Measurements from ENCODE around the gene TOMM7. TPM values are rescaled to one million over a fixed set of nuclear protein-coding genes. Genes with fewer than 3 reads are reported as not detected.

The TOMM7 gene
- total and polyA plus RNA-seq, 9 of the 15 experiments (the other 6 are each of a cell fraction or from before 2014, with no cell fraction given): 283 to 1,717 (median 638) TPM

DNA sequence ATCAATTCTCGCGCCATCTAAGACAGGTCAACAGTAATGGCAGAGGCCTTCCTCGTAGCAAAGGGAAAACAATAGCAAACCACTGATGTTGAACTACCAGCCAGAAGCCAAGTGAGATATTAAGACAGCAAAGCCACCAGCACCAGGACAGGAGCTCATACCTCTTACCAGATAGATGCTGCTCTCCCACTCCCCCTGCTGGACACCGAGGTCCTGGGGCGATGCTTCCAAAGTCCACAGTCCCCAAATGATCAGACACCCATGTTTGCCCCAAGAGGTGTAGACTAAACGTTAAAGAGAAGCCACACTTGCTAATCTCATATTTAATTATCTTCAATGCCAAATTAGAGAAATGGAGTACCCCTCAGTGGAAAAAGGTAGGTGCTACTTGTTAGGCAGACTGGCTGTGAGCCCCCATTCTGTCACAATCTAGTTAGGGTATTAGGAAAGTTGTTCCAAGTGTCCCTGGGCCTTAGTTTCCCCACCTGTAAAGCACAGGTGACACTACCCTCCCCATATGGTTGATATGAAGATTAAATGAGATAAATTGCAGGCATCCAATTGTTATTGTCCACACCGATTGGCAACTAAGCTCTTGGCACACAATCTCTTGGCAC is 39.9 kb downstream of the TOMM7 start (continued):
- TF ChIP-seq, protein P1, sequence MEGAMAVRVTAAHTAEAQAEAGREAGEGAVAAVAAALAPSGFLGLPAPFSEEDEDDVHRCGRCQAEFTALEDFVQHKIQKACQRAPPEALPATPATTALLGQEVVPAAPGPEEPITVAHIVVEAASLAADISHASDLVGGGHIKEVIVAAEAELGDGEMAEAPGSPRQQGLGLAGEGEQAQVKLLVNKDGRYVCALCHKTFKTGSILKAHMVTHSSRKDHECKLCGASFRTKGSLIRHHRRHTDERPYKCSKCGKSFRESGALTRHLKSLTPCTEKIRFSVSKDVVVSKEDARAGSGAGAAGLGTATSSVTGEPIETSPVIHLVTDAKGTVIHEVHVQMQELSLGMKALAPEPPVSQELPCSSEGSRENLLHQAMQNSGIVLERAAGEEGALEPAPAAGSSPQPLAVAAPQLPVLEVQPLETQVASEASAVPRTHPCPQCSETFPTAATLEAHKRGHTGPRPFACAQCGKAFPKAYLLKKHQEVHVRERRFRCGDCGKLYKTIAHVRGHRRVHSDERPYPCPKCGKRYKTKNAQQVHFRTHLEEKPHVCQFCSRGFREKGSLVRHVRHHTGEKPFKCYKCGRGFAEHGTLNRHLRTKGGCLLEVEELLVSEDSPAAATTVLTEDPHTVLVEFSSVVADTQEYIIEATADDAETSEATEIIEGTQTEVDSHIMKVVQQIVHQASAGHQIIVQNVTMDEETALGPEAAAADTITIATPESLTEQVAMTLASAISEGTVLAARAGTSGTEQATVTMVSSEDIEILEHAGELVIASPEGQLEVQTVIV (CRISPR knock-in tag; IDR thresholded peaks at IDR 0.05; ENCODE audit: borderline replicate concordance): no peak
- TF ChIP-seq MTA2 (IDR thresholded peaks at IDR 0.05; ENCODE audit: low read depth) (no peak), RAD21 (CRISPR knock-in tag; conservative IDR thresholded peaks at IDR 0.05 in 1 of 2, IDR thresholded peaks at IDR 0.05 in 1 of 2) (peak; percentile 78 to 87), HDAC2 (IDR thresholded peaks at IDR 0.05) (no peak), TRIM28 (IDR thresholded peaks at IDR 0.05) (peak; percentile 43; the same call in 1 of the 2 replicates), ZNF146 (CRISPR knock-in tag; IDR thresholded peaks at IDR 0.05; ENCODE audit: unreplicated experiment) (no peak), FOXM1 (IDR thresholded peaks at IDR 0.05; ENCODE audit: low read depth) (no peak), FOXM1 (CRISPR knock-in tag; IDR thresholded peaks at IDR 0.05; ENCODE audit: low read depth) (no peak), RB1 (IDR thresholded peaks at IDR 0.05; ENCODE audit: low read depth) (peak; percentile 22; the same call in 1 of the 2 replicates), MYNN (IDR thresholded peaks at IDR 0.05) (no peak), MYNN (CRISPR knock-in tag; IDR thresholded peaks at IDR 0.05) (no peak), JUND (IDR thresholded peaks at IDR 0.05; ENCODE audit: borderline replicate concordance, low read depth, low read length) (0 out of 2 replicates have a peak, but pooled peaks have one; percentile 10), JUND (tag; IDR thresholded peaks at IDR 0.05; ENCODE audit: borderline replicate concordance, low read depth, low read length) (no peak), RNF2 (IDR thresholded peaks at IDR 0.05) (no peak), TAF9B (IDR thresholded peaks at IDR 0.05; ENCODE audit: partially characterized antibody) (no peak), PTTG1 (tag; IDR thresholded peaks at IDR 0.05; ENCODE audit: low read depth) (no peak), ATF7 (IDR thresholded peaks at IDR 0.05) (0 out of 2 replicates have a peak, but pooled peaks have one; percentile 22)
- TF ChIP-seq, protein P2, sequence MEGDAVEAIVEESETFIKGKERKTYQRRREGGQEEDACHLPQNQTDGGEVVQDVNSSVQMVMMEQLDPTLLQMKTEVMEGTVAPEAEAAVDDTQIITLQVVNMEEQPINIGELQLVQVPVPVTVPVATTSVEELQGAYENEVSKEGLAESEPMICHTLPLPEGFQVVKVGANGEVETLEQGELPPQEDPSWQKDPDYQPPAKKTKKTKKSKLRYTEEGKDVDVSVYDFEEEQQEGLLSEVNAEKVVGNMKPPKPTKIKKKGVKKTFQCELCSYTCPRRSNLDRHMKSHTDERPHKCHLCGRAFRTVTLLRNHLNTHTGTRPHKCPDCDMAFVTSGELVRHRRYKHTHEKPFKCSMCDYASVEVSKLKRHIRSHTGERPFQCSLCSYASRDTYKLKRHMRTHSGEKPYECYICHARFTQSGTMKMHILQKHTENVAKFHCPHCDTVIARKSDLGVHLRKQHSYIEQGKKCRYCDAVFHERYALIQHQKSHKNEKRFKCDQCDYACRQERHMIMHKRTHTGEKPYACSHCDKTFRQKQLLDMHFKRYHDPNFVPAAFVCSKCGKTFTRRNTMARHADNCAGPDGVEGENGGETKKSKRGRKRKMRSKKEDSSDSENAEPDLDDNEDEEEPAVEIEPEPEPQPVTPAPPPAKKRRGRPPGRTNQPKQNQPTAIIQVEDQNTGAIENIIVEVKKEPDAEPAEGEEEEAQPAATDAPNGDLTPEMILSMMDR (IDR thresholded peaks at IDR 0.05 in 2 of 3, conservative IDR thresholded peaks at IDR 0.05 in 1 of 3; ENCODE audit: insufficient read depth in 2 of 3, low read depth in 1 of 3, low read length in 3 of 3): peak; percentile 88 to 96 (median 91)
- TF ChIP-seq, protein P3, sequence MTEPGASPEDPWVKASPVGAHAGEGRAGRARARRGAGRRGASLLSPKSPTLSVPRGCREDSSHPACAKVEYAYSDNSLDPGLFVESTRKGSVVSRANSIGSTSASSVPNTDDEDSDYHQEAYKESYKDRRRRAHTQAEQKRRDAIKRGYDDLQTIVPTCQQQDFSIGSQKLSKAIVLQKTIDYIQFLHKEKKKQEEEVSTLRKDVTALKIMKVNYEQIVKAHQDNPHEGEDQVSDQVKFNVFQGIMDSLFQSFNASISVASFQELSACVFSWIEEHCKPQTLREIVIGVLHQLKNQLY (CRISPR knock-in tag; conservative IDR thresholded peaks at IDR 0.05): no peak
- TF ChIP-seq, protein P4, sequence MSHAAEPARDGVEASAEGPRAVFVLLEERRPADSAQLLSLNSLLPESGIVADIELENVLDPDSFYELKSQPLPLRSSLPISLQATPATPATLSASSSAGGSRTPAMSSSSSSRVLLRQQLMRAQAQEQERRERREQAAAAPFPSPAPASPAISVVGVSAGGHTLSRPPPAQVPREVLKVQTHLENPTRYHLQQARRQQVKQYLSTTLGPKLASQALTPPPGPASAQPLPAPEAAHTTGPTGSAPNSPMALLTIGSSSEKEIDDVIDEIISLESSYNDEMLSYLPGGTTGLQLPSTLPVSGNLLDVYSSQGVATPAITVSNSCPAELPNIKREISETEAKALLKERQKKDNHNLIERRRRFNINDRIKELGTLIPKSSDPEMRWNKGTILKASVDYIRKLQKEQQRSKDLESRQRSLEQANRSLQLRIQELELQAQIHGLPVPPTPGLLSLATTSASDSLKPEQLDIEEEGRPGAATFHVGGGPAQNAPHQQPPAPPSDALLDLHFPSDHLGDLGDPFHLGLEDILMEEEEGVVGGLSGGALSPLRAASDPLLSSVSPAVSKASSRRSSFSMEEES (CRISPR knock-in tag; IDR thresholded peaks at IDR 0.05): no peak
- TF ChIP-seq, protein P5, sequence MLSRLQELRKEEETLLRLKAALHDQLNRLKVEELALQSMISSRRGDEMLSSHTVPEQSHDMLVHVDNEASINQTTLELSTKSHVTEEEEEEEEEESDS (CRISPR knock-in tag; IDR thresholded peaks at IDR 0.05): no peak

Data from K562 (cell line).